Thyroid gland (tissue), 4 donors: ENCODE measurements around the gene DMD. TPM values are rescaled to one million over a fixed set of nuclear protein-coding genes. Genes with fewer than 3 reads are reported as not detected.
A peak's percentile ranks its signal among the peaks of the same experiment; 100 is the strongest.
"Not testable (repeated sequence)": the region's sequence is repeated elsewhere in the genome, so short reads cannot be mapped to it uniquely, and the experiment has no call there.

ENCODE experiments used
- DNase-seq, 2 donors: peaks; one replicate each; pipeline ENCODE4 v3.0.0-alpha.2; 2019
- H3K27ac ChIP-seq, 3 donors: fragments of 200-600 bp; sonication (generic); 1 replicate in 2 of 3; 2 replicates in 1 of 3; pipeline ENCODE4 v1.5.1; 2016 to 2019; ENCODE audit warnings: mild to moderate bottlenecking in 1 of 3, moderate library complexity in 1 of 3
- H3K27me3 ChIP-seq: fragments of 200-600 bp; sonication (generic); one replicate; pipeline ENCODE4 v1.5.1; 2019
- H3K36me3 ChIP-seq, 2 donors: fragments of 200-600 bp; sonication (generic); one replicate each; pipeline ENCODE4 v1.5.1; 2016 to 2019
- H3K4me1 ChIP-seq, 2 donors: fragments of 200-600 bp; sonication (generic); one replicate each; pipeline ENCODE4 v1.5.1; 2017 to 2019
- H3K4me3 ChIP-seq, 3 donors: fragments of 200-600 bp; sonication (generic); replicated peaks in 1 of 3; 1 replicate in 2 of 3; 2 replicates in 1 of 3; pipeline ENCODE4 v1.5.1; 2016; ENCODE audit warnings: mild to moderate bottlenecking in 1 of 3
- H3K9me3 ChIP-seq: fragments of 200-600 bp; sonication (generic); one replicate; pipeline ENCODE4 v1.5.1; 2017
- CTCF ChIP-seq, 6 experiments: fragments of 200-600 bp in 3 of 6; fragments of 450-650 bp in 3 of 6; sonication (generic) in 3 of 6; IDR thresholded peaks; one replicate each; pipeline ENCODE4 v1.5.1; 2016 to 2019; ENCODE audit warnings: antibody characterized with exemption in 6 of 6, mild to moderate bottlenecking in 2 of 6, inconsistent platforms in 1 of 6, moderate library complexity in 1 of 6
- POLR2A ChIP-seq, 2 donors: fragments of 450-650 bp; IDR thresholded peaks; one replicate each; pipeline ENCODE4 v1.6.1; 2017; ENCODE audit warnings: antibody characterized with exemption in 2 of 2, mild to moderate bottlenecking in 2 of 2, moderate library complexity in 1 of 2
- WGBS, 2 donors: methylation state at CpG; one replicate each; pipeline ENCODE4 v1.1.5; 2017; 5-methylcytosine and 5-hydroxymethylcytosine counted together
- intact Hi-C: fragments of 100-400 bp; cut with DNase I; formaldehyde crosslinking; loops from one replicate; pipeline ENCODE4 v1.15.1; 2023
- total RNA-seq, 4 donors: library from RNA; depleted of rRNA; stranded (reverse); fragments of >200 nt; gene quantifications; one replicate each; pipeline ENCODE4 v1.2.3, GENCODE V29; 2016

The DMD gene
- total RNA-seq, 4 donors from 2014 or later = 16.5 to 24.0 (median 21.7) TPM

GRCh38 chrX:32533848-32534247 lies 677.5 kb downstream of the DMD start:
- Histone ChIP-seq H3K27ac (no peak overlapping the region), H3K36me3 (no peaks in the 10 kb centered on the region), H3K27me3 (no peaks in the 10 kb centered on the region), H3K9me3 (no peaks in the 10 kb centered on the region), H3K4me1 (no peaks in the 10 kb centered on the region), H3K4me3 (no peak overlapping the region)
- TF ChIP-seq POLR2A (IDR thresholded peaks at IDR 0.05) (no peak), CTCF (IDR thresholded peaks at IDR 0.05) (no peak)
- DNase-seq = no peak
- WGBS, 2 donors = 77 to 89% methylated on average over 4 of the region's 4 CpGs
- intact Hi-C loops = loop anchor here (10.0 kb wide), 1 partner anchor 141 kb away; no protein-coding TSS in a partner anchor

GRCh38 chrX:32532262-32532661 lies 679.1 kb downstream of the DMD start:
- no peak overlapping the region for H3K4me3 ChIP-seq
- no peaks in the 10 kb centered on the region for H3K4me1 ChIP-seq
- intact Hi-C loops = loop anchor here (10.0 kb wide), 1 partner anchor 143 kb away; no protein-coding TSS in a partner anchor
- TF ChIP-seq CTCF (IDR thresholded peaks at IDR 0.05) (no peak), POLR2A (IDR thresholded peaks at IDR 0.05) (no peak)
- no peaks in the 10 kb centered on the region for H3K9me3 ChIP-seq
- H3K27ac ChIP-seq = no peak overlapping the region
- no peaks in the 10 kb centered on the region for H3K27me3 ChIP-seq
- no peak for DNase-seq
- WGBS, 2 donors = 86 to 91% methylated on average over 4 of the region's 4 CpGs
- H3K36me3 ChIP-seq = no peaks in the 10 kb centered on the region

- Histone ChIP-seq H3K4me3 (no peak overlapping the region), H3K27me3 (no peaks in the 10 kb centered on the region), H3K9me3 (no peaks in the 10 kb centered on the region), H3K27ac (no peak overlapping the region), H3K4me1 (no peaks in the 10 kb centered on the region), H3K36me3 (no peaks in the 10 kb centered on the region)
- DNase-seq = peak; percentile 2 to 5
- intact Hi-C loops = loop anchor here (10.0 kb wide), 1 partner anchor 144 kb away; no protein-coding TSS in a partner anchor
- TF ChIP-seq POLR2A (IDR thresholded peaks at IDR 0.05) (no peak), CTCF (IDR thresholded peaks at IDR 0.05) (peak in 5 of 6 experiments; percentile 34 to 67 (median 55))
- WGBS, 2 donors = 2 to 3% methylated on average over 3 of the region's 3 CpGs
Measured at GRCh38 chrX:32530802-32531403, 680.4 kb downstream of the DMD start.

- DNase-seq, H3K27ac ChIP-seq, H3K36me3 ChIP-seq, H3K9me3 ChIP-seq, H3K27me3 ChIP-seq, H3K4me3 ChIP-seq, H3K4me1 ChIP-seq, intact Hi-C loops: not testable (repeated sequence)
Measured at GRCh38 chrX:32528451-32528850, 682.9 kb downstream of the DMD start.

- no peak overlapping the region for H3K27ac ChIP-seq
- no peak for DNase-seq
- H3K4me3 ChIP-seq = no peak overlapping the region
- no peaks in the 10 kb centered on the region for H3K36me3 ChIP-seq
- TF ChIP-seq CTCF (IDR thresholded peaks at IDR 0.05) = no peak
- no peak for TF ChIP-seq POLR2A (IDR thresholded peaks at IDR 0.05)
- 89 to 94% methylated on average over 5 of the region's 5 CpGs for WGBS, 2 donors
- intact Hi-C loops = no loop called here
- H3K27me3 ChIP-seq = no peaks in the 10 kb centered on the region
- no peaks in the 10 kb centered on the region for H3K9me3 ChIP-seq
- no peaks in the 10 kb centered on the region for H3K4me1 ChIP-seq
Measured at GRCh38 chrX:32525234-32525633, 686.1 kb downstream of the DMD start.
